Measurements from ENCODE around the gene FIGN.

Gene FIGN

GRCh38 chr2:163664610-163665009, 71.2 kb downstream of the FIGN start:
- DNase-seq (ENCODE audit: low read depth) = no peak
- TF ChIP-seq MYC (IDR thresholded peaks at IDR 0.05; ENCODE audit: low read depth, low read length) (no peak), POLR2A (IDR thresholded peaks at IDR 0.05; ENCODE audit: extremely low read depth, insufficient read length) (no peak), CTCF (IDR thresholded peaks at IDR 0.05; ENCODE audit: low read depth, low read length) (no peak)
- TF ChIP-seq, protein P1, sequence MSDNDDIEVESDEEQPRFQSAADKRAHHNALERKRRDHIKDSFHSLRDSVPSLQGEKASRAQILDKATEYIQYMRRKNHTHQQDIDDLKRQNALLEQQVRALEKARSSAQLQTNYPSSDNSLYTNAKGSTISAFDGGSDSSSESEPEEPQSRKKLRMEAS (IDR thresholded peaks at IDR 0.05; ENCODE audit: low read depth, low read length) = no peak

GRCh38 chr2:163662141-163662780, 73.5 kb downstream of the FIGN start:
- no peak for DNase-seq (ENCODE audit: low read depth)
- TF ChIP-seq MYC (IDR thresholded peaks at IDR 0.05; ENCODE audit: low read depth, low read length) = no peak
- no peak for TF ChIP-seq CTCF (IDR thresholded peaks at IDR 0.05; ENCODE audit: low read depth, low read length)
- TF ChIP-seq, protein P1 (IDR thresholded peaks at IDR 0.05; ENCODE audit: low read depth, low read length) = no peak
- TF ChIP-seq POLR2A (IDR thresholded peaks at IDR 0.05; ENCODE audit: extremely low read depth, insufficient read length) = no peak
- H3K4me3 ChIP-seq (ENCODE audit: low read depth, low read length) = no peak overlapping the region

More at GRCh38 chr2:163664610-163665009, 71.2 kb downstream of the FIGN start:
- no peak overlapping the region for H3K4me3 ChIP-seq (ENCODE audit: low read depth, low read length)

DNA sequence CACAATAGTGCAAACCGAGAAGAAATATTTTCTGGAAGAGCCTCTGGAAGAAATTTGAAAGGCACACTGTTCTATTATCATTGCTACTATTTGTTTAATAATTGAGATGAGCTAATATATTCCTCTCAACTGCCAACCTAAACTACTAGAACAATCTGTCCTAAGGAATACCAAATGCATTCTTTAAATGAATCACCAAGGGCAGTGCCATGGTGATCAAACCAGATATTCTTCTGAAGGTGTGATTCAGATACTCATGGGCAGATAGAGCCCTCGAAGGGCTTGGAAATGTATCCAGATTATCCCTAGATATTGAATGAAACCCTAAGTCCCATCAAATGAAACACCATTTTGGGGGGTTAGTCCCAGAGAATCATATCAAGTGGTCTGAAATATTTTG, 76.6 kb downstream of the FIGN start:
- no peak overlapping the region for H3K4me3 ChIP-seq (ENCODE audit: low read depth, low read length)
- TF ChIP-seq, protein P1 (IDR thresholded peaks at IDR 0.05; ENCODE audit: low read depth, low read length) = no peak
- TF ChIP-seq CTCF (IDR thresholded peaks at IDR 0.05; ENCODE audit: low read depth, low read length) (no peak), MYC (IDR thresholded peaks at IDR 0.05; ENCODE audit: low read depth, low read length) (no peak), POLR2A (IDR thresholded peaks at IDR 0.05; ENCODE audit: extremely low read depth, insufficient read length) (no peak)
- no peak for DNase-seq (ENCODE audit: low read depth)

- TF ChIP-seq CTCF (IDR thresholded peaks at IDR 0.05; ENCODE audit: low read depth, low read length) (no peak), MYC (IDR thresholded peaks at IDR 0.05; ENCODE audit: low read depth, low read length) (no peak), POLR2A (IDR thresholded peaks at IDR 0.05; ENCODE audit: extremely low read depth, insufficient read length) (no peak)
- TF ChIP-seq, protein P1 (IDR thresholded peaks at IDR 0.05; ENCODE audit: low read depth, low read length) = no peak
- DNase-seq (ENCODE audit: low read depth) = no peak
- no peak overlapping the region for H3K4me3 ChIP-seq (ENCODE audit: low read depth, low read length)
Measured at GRCh38 chr2:163658556-163658955, 77.3 kb downstream of the FIGN start.

DNA sequence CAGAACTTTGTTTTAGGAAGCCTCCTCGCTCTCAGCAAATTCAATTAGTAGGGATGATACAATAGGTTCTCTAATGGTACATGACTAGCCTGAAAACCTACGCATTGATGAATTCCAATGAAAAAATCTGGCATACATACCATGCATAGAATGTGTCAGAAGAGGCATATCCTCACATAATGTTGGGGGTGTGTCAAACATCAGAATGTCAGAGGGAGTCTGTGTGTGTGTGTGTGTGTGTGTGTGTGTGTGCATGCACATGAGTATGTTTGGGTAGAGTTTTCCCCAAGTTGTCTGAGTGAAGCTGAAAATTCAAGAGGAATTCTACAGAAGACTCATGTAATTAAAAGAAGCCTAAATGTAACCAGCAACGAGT, 78.5 kb downstream of the FIGN start:
- H3K4me3 ChIP-seq (ENCODE audit: low read depth, low read length) = no peak overlapping the region
- TF ChIP-seq MYC (IDR thresholded peaks at IDR 0.05; ENCODE audit: low read depth, low read length) = no peak
- TF ChIP-seq CTCF (IDR thresholded peaks at IDR 0.05; ENCODE audit: low read depth, low read length) = no peak
- TF ChIP-seq POLR2A (IDR thresholded peaks at IDR 0.05; ENCODE audit: extremely low read depth, insufficient read length) = no peak
- TF ChIP-seq, protein P1 (IDR thresholded peaks at IDR 0.05; ENCODE audit: low read depth, low read length) = no peak
- no peak for DNase-seq (ENCODE audit: low read depth)
